Activated T-helper 1 cell treated with anti-CD3 and anti-CD28 coated beads, Interleukin-2, amount 50 U/mL, for 16 hours (primary cell): ENCODE results near the gene ADISSP.

ENCODE experiments used
- DNase-seq, 2 donors: peaks; one replicate each; pipeline ENCODE4 v3.0.0-alpha.2; 2020; ENCODE audit warnings: low read depth in 1 of 2, low spot score in 1 of 2

ADISSP gene

DNA sequence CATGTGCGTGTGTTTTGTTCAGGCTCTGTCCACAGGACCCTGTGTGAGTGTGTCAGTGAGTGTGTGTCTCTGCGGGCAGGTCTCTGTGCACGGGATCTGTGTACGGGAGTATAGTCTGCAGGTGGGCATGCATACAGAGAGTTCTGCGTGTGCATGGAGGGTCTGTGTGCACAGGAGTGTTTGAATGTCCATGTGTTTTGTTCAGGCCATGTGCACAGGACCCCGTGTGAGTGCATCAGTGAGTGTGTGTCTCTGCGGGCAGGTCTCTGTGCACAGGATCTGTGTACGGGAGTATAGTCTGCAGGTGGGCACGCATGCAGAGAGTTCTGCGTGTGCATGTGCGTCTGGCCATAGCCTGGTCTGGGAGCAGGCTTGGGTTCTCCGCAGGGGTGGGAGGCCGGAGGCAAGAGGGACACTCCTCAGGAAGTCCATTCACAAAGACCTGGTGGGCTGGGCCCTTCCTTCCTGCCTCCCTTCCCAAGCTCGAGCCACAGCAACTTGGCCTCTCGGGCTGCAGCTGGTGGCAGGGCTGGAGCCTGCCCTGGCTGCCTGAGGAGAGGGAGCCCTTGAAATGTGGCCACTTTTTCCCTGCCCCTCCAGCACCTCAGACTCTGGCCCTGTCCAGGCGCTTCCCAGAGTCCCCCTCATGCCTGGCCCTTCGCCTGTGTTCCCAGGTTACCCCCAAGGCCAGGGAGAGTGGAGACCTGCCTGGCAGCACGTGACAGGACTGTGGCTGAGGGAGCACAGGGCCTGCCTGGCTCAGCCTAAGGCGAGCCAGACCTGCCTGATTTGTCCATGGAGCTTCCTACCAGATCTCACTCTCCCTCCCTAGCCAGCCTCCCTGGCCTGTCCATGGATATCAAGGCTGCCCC is 28.3 kb downstream of the ADISSP start:
- no peak for DNase-seq

- no peak for DNase-seq
Observed at GRCh38 chr20:3738111-3739053, 29.2 kb downstream of the ADISSP start.

GRCh38 chr20:3735768-3736167 is 31.8 kb downstream of the ADISSP start:
- DNase-seq, result no peak

DNA sequence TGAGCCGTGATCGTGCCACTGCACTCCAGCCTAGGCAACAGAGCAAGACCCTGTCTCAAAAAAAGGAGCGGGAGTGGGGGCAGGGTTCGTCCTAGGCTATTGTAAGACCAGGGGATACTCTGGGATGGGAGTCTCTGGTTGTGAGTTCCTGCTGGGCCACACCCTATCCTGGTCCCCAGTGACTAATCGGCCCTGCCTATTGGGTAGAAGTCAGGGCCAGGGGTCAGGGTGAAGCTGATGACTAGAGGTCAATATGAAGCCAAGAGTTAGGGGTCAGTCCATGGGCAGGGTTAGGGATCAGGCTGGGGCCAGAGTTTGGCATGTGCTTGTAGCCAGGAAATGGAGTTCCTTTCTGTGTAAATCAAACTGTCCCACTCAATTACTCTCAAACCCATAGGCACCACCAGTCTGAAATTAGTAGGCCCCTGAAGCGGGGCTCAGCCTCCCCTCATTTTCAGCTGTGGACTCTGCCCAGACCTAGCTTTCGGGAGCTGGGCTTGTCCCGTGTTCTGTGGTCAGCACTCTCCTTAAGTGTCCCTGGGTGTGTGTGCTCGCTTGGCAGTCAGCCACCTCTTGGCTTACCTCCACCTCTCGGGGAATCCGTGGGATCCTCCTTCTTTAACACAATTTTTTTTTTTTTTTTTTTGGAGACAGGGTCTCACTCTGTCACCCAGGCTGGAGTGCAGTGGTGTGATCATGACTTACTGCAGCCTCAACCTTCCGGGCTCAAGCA is 33.3 kb downstream of the ADISSP start:
- no peak for DNase-seq

- DNase-seq, result no peak
Observed at GRCh38 chr20:3733119-3733995, 34.2 kb downstream of the ADISSP start.

GRCh38 chr20:3732327-3733118 is 35.0 kb downstream of the ADISSP start, which contains the start of gene HSPA12B:
Gene HSPA12B, plus strand, starts transcription at chr20:3732685. Its CDS starts 5,990 bp downstream, at chr20:3738675.
- no peak for DNase-seq

DNA sequence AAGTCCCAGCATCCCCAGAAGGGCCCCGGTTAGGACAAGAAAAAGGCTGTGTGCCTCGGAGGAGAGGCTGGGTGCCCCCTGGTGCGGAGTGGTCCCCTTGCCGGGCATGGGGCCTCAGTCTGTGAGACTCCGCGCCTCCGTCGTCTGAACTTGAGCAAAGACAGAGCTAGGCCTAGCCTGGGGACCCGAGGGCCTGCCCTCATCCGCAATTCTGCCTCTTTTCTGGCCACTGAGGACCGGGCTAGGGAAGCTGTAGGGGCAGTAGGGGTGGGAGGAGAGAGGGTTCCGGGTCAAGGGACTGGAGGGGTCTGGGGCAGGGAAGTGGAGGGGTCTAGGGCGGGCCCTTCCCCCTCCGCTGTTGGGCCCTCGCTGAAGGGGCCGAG is 35.6 kb downstream of the ADISSP start:
- DNase-seq, result no peak

GRCh38 chr20:3730803-3731672 is 36.5 kb downstream of the ADISSP start:
- DNase-seq, result no peak

DNA sequence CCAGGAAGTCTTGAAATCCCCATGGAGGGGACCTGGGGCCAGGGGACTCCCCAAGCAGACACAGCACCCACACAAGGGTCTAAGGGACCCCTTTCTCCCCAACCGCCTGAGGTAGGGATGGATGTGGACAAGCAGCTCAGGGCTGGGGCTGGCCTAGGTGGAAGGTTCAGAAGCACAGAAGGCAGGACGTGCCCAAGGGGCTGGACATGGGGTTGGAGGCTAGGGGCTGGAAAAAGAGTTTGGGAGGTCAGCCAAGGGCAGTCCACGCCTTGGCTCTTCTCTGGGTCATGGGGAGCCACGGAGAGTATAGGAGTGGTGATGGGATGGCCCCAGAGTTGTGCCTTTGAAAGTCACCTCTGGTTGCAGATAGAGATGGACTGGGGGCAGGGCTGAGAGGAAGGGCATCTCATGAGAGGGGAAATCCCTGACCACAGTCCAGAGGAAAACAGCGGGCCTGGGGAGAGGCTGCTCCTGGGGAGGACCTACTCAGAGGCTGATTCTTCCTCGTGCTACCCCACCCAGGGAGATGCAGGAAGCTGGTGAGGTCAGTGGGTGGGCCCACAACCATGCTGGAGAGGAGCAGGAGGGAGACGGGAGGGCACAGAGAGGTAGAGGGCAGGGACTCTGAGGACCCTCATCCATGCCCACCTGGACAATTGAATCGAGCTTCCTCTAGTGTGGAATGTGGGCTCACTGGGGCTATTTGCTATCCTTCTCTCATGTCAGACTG is 37.6 kb downstream of the ADISSP start:
- DNase-seq, result no peak

DNA sequence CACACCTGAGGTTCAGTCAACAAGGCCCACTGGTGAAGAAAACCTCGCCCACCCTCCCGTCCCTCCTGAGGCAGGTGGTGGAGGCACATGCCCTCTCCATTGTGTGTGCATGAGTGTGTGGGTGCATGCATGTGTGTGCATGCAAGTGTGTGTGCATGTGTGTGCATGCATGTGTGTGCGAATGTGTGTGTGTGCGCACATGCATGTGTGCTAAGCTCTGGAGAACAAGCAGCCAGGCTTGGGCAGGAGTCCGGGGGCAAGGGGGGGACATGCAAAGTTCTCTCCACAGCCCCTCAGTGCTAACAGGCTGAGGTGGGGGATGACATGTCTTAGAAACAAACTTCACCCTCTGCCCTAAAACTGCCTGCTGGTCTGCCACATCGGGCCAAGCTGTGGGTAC is 38.2 kb downstream of the ADISSP start:
- DNase-seq, result no peak

GRCh38 chr20:3728876-3729275 is 38.7 kb downstream of the ADISSP start:
- no peak for DNase-seq

DNA sequence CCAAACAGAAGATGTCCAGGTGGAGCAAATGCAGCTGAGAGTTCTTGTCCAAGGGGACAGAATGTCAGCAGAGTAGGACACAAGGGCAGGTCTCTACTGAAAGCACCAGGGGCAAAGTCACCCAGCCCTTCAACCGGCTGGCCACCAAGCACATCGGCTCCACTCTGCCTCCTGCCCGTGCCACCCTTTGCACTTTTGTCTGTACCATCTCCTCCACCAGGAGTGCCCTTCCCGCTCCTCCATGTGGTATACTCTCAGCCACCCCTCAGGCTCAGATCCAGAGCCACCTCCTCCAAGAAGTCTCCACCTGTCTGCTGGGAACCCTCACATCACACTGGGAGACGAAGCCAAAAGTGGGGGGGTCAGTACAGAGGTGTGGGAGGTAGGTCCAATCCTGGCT is 39.2 kb downstream of the ADISSP start:
- DNase-seq, result no peak

DNA sequence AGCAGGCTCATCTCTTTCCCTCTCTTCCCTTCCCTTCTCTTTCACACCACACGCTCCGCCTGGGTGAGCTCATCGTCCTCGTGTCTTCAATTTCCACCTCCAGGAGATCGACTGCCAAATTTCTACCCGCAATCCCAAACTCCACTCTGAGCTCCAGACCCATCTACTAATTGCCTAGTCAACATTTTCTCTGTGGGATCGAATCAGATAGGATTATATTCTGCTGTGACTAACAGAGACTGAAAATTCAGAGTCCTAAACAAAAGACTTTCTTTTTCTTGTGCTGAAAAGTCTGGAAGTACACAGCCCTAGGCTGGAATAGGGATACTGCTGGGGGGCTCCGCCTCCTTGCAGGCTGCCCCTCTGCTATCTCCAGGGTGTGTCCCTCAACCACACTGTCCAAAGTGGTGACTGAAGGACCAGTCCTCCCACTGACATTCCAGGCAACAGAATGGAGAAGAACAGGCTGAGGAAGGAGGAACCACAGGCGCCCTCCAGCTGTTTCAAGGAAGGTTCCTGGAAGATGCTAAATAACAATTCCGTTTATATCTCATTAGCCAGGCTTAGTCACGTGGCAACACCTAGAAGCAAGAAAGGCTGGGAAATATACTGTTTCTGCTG is 40.0 kb downstream of the ADISSP start:
- no peak for DNase-seq

DNA sequence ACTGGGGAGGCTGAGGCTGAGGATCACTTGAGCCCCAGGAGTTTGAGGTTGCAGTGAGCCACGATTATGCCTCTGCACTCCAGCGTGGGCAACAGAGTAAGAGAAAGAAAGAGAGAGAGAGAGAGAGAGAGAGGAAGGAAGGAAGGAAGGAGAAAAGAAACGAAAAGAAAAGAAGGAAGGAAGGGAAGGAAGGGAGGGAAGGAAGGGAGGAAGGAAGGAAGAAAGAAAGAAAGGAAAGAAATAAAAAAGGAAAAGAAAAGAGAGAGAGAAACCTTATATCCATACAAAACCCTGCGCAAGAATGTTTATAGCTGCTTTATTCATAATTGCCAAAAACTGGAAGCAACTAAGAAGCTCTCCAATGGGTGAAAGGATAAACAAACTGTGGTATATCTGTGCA is 43.2 kb downstream of the ADISSP start:
- DNase-seq, result no peak

DNA sequence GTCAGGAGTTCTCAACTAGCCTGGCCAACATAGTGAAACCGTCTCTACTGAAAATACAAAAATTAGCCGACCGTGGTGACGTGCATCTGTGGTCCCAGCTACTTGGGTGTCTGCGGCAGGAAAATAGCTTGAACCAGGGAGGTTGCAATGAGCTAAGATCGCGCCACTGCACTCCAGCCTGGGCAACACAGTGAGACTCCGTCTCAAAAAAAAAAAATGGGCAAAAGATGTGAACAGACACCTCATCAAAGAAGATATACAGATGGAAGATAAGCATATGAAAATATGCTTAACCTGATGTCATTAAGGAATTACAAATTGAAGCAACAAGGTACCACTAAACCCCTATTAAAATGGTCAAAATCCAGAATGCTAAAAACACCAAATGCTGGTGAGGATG is 44.3 kb downstream of the ADISSP start:
- DNase-seq, result no peak

DNA sequence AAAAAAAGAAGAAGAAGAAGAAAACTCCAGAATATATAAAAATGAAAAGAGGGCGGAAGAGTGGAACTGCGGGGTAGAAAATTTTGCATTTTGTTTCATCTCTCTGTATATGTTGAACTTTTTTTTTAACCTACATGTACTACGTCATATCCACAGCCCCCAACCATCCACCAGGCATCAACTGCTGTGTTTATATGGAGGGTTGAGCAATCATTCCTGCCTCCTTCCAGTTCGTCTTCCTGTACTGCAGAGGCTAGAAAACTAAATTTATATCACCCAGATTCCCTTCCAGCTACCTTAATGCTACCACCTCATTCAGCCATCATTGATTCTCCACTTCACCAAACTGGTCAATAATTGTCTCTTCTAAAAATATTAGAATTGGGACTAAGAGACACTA is 45.6 kb downstream of the ADISSP start:
- DNase-seq, result no peak

DNA sequence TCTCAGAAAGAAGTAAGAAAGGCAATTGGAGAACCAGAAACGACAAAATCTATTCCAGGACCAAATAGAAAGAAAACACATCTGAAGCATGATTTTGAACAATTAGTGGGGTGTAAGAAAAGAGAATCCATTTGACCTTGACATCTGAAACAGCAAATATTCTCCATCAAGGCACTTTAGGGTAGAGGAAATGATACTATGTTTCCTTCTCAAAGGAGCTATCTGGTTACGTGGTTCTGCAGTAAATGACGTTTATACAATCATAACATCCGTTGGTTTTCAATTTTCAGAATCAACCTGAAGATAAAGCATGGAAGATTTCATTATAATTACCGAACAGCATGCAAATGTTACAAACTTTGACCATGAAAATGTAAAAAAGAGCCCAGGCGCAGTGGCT is 46.9 kb downstream of the ADISSP start:
- DNase-seq, result no peak
